HG03442 (cell line): Measurements from ENCODE around the gene ANKMY1.

Experiments
- ATAC-seq: cut with Tn5 transposase; IDR thresholded peaks from one replicate; pipeline ENCODE4 v1.9.1; 2021; ENCODE audit warnings: mild to moderate bottlenecking, moderate library complexity; ENCODE audit not compliant: unreplicated experiment

Gene ANKMY1

GRCh38 chr2:240557808-240558207 is at the start of gene ANKMY1:
Gene ANKMY1, minus strand, starts transcription at chr2:240557988. Its CDS starts 653 bp downstream, at chr2:240557335.
- ATAC-seq = no peak

- no peak for ATAC-seq
Observed at GRCh38 chr2:240605867-240606743, 48.3 kb upstream of the ANKMY1 start.

GRCh38 chr2:240604939-240605716 is 47.3 kb upstream of the ANKMY1 start:
- no peak for ATAC-seq

- ATAC-seq = no peak
Observed at GRCh38 chr2:240604291-240604938, 46.6 kb upstream of the ANKMY1 start.

- no peak for ATAC-seq
Observed at GRCh38 chr2:240603846-240604245, 46.1 kb upstream of the ANKMY1 start.

- no peak for ATAC-seq
Observed at GRCh38 chr2:240603081-240603835, 45.5 kb upstream of the ANKMY1 start.

GRCh38 chr2:240602266-240603050 is 44.7 kb upstream of the ANKMY1 start:
- ATAC-seq = no peak

- no peak for ATAC-seq
Observed at GRCh38 chr2:240601831-240602160, 44.0 kb upstream of the ANKMY1 start.

GRCh38 chr2:240601061-240601830 is 43.5 kb upstream of the ANKMY1 start:
- ATAC-seq = no peak

GRCh38 chr2:240600451-240600961 is 42.7 kb upstream of the ANKMY1 start:
- no peak for ATAC-seq

- ATAC-seq = no peak
Observed at GRCh38 chr2:240599141-240599583, 41.4 kb upstream of the ANKMY1 start.

GRCh38 chr2:240598311-240598911 is 40.6 kb upstream of the ANKMY1 start:
- no peak for ATAC-seq

- ATAC-seq = no peak
Observed at GRCh38 chr2:240597419-240598181, 39.8 kb upstream of the ANKMY1 start.

GRCh38 chr2:240597054-240597418 is 39.2 kb upstream of the ANKMY1 start:
- no peak for ATAC-seq

GRCh38 chr2:240596491-240596931 is 38.7 kb upstream of the ANKMY1 start:
- ATAC-seq = no peak

GRCh38 chr2:240596080-240596460 is 38.3 kb upstream of the ANKMY1 start:
- ATAC-seq = no peak

GRCh38 chr2:240595381-240596079 is 37.7 kb upstream of the ANKMY1 start:
- no peak for ATAC-seq
